Activated T-cell treated with anti-CD3 and anti-CD28 coated beads for 1 hour (primary cell): ENCODE measurements around the gene CAGE1.
"Not testable (repeated sequence)": the region's sequence is repeated elsewhere in the genome, so short reads cannot be mapped to it uniquely, and the experiment has no call there.

Source experiments
- DNase-seq: peaks from one replicate; pipeline ENCODE4 v3.0.0-alpha.2; 2020; ENCODE audit warnings: low read depth

Gene CAGE1

DNA sequence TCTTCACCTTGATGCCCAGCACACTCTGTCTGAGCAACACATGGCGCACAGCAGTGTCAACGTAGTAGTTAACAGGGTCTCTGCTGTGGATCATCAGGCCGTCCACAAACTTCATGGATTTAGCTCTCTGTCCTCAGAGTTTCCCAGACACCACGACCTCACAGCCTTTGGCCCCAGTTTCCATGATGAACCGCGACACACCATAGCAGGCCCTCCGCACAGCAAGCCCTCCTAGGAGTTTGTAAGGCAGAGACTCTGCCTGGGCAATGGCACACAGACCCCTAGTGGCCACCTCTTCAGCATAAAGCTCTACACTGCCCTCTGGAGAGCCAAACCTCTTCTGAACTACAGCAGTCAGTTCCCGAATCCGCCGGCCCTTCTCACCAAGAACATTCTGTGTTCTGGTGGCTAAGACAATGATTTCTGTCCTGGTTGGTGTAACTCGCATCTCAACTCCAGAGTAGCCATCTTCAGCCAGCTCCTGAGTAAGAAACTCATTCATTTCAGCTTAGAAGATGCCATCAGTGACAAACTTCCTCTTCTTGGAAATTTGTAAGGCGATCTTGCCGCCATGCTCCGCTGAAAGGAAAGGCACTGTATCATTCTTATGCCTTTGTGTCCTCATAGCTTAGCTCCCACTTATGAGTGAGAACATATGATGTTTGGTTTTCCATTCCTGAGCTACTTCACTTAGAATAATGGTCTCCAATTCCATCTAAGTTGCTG lies 50.4 kb downstream of the CAGE1 start:
- DNase-seq, result not testable (repeated sequence)

DNA sequence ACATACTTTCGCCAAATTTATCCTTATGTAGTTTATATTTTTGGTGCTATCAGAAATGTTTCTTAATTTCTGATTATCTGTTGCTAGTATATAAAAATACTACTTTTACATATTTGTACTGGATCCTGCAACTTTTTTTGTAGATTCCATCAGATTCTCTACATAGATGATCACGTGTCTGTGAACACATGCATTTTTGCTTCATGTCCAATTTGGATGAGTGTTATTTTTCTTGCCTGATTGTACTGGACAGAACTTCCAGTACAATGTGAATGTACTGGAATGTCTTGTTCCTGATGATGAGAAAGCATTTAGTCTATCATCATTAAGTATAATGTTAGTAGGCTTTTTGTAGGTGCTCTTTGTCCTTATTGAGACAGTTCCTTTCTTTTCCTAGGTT lies 51.5 kb downstream of the CAGE1 start:
- no peak for DNase-seq

DNA sequence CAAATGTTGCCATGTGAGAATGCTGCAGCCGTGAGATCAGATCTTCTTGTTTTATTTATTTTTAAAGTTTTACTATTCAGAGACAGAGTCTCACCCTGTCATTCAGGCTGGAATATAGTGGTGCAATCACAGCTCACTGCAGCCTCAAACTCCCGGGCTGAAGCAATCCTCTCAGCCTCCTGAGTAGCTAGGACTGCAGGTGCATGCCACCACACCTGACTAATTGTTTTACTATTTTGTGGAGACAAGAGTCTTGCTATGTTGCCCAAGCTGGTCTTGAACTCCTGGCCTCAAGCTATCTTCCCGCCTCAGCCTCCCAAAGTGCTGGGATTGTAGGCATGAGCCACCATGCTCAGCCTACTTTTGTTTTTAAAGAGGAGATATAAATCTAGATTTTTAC lies 54.0 kb downstream of the CAGE1 start:
- no peak for DNase-seq

DNA sequence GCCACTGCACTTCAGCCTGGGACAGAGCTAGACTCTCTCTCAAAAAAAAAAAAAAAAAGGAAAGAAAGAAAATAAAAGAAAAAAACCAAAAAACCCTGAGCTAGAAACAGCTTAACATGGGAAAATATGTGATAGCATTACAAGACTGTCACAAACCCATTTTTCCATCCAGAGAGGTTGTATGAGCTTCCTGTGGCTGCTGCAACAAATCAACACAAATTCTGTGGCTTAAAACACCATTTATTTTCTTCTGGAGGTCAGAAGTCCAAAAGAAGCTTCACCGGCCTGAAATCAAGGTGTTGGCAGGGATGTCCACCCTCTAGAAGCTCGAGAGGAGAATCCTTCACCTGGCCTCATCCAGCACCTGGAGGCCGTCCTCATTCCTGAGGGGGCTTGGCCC lies 54.9 kb downstream of the CAGE1 start:
- DNase-seq, result no peak

DNA sequence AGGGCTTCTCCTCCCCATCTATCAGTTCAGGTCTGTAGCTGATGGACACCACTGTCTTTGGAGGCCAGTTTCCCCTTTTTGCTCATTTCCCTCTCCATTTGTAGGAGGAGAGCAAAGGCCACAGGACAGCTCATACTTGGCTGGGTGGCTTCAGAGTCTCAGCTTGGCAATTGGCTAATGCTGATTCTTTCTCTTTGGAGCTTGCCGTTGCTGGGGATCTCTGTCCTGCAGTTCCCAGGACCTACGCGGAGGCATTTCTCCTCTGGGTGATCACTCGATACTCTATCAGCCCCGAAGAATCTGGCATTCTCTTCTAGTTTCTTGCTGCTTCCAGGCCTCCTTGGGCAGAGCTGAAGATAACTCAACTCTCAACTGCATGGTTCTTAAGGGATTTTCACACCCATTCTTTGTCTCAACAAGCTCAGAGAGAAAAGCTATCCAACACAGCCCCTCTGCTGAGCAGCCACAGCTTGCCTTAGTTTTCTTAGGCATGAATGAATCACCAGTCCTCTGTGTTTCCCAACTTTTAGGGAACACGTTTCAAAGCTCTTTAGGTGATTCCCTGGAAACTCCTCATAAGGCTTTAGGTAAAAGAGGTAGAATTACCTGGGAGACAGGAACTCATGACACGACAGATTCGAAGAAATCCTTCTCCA lies 57.3 kb downstream of the CAGE1 start:
- DNase-seq, result no peak

DNA sequence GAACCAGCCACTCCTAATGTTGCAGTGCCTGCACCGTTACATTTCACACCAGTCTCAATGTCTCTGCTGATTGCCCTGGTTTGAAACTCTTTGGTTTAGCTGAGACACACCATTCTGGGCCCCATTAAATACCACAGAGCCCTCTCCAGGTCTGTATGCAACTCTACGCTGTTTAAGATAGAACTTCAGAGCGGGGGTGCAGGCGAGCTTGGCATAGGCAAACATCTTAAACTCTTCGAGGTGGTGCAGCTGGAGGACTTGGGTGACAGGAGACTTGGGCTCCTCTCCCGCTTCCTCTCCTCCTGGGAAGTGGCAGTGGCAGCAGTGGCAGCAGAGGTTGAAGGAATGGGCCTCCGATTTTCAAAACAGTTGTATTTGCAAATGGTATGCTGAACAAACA lies 58.1 kb downstream of the CAGE1 start:
- DNase-seq, result no peak

DNA sequence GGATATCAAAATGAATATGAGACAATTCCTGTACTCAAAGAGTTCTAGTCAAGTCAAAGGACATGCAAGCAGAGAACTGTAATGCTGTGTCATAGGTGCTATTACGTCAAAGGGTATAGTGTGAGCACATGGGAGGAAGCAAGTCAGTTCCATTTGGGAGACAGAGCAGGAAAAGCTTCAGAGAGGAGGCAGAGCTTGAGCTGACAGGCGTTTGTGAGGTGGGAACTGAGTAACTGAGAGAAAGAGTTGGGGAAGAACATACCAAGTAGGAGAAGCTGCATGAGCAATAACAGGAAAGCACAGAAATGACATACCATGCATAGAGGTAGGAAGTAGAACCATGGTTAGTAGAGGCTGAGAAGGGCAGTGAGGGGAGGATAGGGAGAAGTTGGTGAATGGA lies 61.3 kb downstream of the CAGE1 start:
- DNase-seq, result no peak

DNA sequence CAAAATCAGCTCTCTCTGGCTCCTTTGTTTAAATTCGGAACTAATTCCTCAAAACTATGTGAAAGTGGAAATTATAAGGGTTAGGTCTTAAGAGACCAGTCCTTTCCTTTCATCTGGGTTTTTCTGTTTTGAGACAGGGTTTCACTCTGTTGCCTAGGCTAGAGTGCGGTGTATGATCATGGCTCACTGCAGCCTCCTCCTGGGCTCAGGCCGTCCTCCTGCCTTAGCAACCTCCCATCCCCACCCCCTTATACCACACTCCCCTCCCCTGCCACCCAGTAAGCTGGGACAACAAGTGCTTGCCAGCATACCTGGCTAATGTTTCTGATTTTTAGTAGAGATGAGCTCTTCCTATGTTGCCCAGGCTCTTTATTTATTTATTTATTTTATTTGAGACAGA lies 63.8 kb downstream of the CAGE1 start:
- DNase-seq, result no peak

DNA sequence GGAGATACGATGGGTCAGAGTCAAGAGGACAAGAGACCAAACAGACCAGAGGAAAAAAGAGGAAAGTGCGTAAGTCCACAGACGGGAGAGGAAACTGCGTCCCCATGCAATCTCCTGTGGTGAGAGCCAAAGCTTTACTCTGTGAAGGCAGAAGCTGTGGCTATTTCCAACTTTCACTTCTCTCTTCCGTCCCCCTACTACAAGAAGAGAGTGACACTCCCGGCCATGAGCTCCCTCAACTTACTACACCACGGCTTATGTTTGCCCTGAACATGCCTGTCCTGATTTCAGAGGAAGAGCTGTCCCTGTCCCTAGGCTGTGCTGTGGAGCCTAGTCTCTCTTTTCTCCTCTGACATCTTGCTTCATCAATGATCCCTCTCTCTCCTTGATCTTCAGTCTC lies 65.0 kb downstream of the CAGE1 start:
- no peak for DNase-seq

DNA sequence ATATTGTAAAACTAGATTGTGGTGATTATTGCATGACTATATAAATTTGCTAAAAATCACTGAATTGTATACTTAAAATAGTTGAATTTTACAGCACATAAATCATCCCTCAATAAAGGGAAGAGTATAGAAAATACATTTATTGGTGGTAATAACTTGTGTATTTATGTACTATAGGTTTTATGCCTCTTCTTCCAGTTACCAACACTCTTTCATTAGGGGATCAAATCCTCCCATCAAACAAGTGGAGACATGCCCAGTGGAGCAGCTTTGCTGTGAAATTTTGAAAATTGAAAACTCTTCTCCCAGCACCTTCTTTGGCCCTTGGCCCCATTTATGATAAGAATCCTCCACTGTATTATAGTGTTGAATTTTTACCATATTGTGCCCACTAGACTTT lies 66.5 kb downstream of the CAGE1 start:
- no peak for DNase-seq

DNA sequence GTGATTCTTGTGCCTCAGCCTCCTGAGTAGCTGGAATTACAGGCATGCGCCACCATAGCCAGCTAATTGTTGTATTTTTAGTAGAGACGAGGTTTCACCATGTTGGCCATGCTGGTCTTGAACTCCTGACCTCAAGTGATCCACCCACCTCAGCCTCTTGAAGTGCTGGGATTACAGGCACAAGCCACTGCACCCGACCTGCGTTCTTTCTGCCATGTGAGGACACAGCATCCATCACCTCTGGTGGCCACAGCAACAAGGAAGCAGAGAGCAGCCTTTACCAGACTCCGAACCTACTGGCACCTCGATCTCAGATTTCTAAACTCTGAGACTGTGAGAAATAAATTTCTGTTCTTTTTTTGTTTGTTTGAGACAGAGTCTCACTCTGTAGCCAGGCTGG lies 67.7 kb downstream of the CAGE1 start:
- DNase-seq, result not testable (repeated sequence)

DNA sequence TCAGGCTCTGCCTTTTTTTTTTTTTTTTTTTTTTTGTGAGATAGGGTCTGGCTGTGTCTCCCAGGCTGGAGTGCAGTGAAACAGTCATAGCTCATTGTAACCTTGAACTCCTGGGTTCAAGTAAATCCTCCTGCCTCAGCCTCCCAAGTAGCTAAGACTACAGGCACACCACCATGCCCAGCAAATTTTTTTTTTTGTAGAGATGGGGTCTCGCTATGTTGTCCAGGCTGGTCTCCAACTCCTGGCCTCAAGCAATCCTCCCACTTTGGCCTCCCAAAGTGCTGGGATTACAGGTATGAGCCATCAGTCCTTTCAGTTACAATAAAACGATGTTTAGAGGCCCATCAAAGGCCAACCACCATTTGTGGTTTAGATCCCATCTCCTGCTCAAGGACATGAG lies 70.1 kb downstream of the CAGE1 start:
- not testable (repeated sequence) for DNase-seq

DNA sequence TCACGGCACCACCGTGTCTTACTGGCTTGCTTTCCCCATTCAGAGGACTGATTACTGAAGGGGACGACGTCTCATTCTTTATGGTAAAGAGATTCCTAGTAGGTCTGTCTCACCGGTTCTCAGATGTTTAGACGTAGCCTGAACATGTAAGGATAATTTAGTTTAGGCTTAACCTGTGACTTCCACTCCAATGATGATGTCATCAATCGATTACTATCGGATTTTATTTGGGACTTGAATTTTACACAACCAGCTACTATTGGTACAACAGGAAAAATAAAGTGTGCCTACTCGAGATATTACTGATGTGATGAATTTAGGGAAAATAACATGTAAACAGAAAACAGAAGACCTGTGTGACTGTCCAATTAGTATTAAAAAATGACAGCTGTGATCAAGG lies 72.0 kb downstream of the CAGE1 start:
- no peak for DNase-seq

DNA sequence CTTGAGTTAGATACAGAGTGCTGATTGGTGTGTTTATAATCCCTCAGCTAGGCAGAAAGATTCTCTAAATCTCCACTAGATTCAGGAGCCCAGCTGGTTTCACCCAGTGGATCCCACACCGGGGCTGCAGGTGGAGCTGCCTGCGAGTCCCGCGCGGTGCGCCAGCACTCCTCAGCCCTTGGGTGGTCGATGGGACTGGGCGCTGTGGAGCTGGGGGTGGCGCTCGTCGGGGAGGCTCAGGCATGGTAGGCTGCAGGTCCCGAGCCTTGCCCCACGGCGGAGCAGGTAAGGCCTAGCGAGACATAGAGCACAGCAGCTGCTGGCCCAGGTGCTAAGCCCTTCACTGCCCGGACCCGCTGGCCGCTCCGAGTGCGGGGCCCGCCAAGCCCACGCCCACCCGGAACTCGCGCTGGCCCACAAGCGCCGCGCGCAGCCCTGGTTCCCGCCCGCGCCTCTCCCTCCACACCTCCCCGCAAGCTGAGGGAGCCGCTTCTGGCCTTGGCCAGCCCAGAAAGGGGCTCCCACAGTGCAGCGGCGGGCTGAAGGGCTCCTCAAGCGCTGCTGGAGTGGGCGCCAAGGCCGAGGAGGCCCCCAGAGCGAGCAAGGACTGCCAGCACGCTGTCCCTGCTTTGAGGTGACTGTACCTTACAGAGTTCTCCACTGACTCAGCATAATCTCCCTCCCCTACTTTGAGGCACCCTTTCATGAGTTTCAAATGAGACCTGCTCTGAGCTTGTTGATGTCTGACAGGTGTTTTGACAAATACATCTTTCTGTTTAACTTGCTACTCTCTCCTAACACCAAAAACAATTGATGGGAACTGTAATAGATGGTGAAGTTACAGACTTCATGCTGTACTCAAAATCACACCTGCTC lies 72.6 kb downstream of the CAGE1 start:
- DNase-seq, result no peak

DNA sequence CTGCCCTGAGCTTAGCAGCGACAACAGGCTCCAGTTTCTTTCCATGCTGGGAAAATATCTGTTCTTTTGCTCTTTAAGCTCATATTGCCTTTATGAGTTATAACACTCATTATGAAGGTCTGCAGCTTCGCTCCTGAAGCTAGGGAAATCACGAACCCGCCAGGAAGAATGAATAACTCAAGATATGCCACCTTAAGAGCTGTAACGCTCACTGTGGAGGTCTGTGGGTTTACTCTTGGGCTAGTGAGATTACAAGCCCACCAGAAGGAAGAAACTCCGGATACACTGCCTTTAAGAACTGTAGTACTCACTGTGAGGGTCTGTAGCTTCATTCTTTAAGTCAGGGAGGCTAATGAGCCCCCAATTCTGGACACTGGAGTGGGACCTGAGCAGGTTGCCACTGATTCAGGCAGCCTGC lies 73.6 kb downstream of the CAGE1 start:
- no peak for DNase-seq

DNA sequence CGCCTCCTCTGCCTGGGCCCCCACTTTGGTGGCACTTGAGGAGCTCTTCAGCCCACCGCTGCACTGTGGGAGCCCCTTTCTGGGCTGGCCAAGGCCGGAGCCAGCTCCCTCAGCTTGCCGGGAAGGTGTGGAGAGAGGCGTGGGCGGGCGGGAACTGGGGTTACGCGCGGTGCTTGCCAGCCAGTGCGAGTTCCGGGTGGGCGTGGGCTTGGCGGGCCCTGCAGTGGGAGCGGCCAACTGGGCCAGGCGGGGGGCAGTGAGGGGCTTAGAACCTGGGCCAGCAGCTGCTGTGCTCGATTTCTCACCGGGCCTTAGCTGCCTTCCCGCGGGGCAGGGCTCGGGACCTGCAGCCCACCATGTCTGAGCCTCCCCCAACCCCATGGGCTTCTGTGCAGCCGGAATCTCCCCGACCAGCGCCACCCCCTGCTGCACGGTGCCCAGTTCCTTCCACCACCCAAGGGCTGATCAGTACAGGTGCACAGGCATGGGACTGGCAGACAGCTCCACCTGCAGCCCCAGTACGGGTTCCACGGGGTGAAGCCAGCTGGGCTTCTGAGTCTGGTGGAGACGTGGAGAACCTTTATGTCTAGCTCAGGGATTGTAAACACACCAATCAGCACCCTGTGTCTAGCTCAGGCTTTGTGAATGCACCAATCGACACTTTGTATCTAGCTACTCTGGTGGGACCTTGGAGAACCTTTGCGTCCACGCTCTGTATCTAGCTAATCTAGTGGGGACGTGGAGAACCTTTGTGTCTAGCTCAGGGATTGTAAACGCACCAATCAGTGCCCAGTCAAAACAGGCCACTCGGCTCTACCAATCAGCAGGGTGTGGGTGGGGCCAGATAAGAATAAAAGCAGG lies 74.2 kb downstream of the CAGE1 start:
- DNase-seq, result not testable (repeated sequence)

DNA sequence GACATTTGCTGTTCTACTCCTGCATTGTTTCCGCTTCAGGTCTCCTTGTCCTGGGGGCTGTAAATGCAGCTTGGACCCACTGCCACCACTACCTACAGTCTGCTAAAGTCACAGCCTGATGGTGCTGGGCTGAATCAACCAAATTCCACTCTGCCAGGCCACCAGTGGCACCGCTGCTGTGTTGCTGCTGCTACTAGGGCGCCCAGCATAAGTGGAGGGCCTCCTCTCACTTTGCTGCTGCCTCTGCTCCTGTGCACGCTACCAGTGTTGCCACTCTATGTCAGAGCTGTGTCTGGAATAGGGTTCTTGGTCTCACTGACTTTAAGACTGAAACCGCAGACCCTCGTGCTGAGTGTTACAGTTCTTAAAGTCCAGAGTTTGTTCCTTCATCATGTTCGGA lies 75.1 kb downstream of the CAGE1 start:
- DNase-seq, result no peak

DNA sequence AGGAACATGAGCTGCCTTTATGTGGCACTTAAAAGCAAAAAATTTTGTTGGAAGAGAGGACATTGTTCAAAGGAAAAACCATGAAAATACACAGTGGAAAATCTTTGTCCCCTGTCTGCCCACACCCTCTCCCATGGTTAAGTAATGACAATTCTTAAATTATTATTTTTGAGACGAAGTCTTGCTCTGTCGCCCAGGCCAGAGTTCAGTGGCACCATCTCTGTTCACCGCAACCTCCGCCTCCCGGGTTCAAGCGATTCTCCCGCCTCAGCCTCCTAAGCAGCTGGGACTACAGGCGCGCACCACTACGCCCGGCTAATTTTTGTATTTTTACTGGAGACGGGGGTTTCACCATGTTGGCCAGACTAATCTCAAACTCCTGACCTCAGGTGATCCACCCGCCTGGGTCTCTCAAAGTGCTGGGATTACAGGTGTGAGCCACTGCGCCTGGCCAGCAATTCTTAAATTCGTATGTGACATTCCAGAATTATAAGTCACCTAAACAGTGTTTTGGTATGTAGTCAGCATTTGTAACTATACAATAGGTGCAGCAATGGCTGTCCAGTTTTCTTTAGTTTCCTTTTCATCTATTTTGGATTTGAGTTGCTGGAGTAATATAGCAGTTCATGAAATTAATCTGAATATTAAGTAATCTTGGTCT lies 75.9 kb downstream of the CAGE1 start:
- no peak for DNase-seq

DNA sequence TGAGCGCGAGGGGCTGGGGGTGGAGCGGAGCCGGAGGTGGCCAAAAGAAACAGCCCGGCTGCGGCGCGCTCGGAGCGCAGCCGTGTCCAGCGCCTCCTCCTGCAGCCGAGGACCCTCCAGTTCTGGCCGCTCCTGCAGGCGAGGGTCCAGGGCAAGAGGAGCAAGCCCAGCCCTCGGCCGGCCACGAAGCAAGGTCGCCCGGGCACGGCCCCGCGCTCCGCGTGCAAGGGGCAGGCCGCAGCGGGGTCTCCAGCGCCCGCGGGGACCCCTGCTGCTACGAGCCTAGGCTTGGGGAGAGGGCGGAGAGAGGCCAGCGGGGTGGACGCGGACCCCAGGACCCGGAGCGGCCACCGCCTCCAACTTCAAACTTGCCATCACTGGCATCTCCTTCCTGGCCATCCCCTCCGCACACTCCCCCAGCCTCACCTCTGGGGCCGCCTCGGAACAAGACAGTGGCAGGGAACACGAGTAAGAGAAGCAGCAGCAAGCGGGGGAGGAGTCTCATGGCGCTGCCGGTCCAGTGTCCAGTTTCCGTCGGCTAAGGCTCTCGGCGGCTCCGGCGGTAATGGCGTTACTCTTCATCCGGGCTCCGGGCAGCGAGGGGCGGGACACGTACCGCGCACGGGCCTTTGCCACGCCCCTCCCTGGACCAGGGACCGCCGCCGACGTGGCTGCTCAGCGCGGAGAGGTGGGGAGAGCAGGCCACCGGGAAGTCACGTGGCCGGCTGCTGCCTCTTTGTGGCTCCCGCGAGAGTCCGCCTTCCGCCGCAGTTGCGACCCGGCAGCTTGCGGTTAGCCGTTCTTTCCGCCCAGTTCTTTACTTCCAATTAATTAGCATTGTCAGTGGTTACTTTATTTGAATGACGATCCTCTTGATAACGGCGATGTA lies 76.7 kb downstream of the CAGE1 start, which contains the start of gene SSR1:
Gene SSR1, minus strand, starts transcription at position 584 of the 889 bp plus-strand sequence. Its CDS starts 79 bp downstream, at position 505.
- peak; percentile 84 for DNase-seq

DNA sequence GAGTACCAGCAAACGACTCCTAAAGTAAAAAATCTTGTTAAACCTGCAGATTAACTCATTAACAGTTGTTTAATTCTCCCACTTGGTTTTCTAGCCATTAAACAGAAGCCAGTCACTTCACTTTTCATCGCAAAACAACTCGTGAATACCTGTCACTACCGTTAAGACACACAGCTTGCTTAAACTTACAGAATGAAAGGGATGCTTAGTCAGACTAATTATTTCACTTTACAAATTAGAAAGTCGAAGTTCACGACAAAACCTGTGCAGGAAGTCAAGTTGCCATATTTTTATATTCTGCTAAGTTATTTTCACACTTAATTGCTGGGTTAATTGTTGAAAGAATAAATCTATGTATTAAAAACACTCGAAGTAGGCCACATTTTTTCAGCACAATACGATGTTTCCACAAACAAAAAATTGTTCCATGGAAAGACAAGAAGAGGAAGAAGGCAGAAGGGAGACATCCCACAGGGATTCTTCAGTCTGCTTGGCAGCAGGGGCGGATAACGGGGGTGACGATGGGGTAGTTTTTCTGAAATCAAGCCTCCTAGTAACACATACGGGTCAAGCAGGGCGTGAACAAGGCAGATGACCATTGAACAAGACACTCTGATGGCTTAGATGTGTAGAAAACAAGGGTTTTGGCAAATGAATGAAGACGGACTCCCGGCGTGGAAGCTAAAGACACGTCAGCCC lies 77.5 kb downstream of the CAGE1 start:
- DNase-seq, result no peak
